CD1c-positive myeloid dendritic cell (primary cell): ENCODE results near the gene DNMT1.
A peak's percentile ranks its signal among the peaks of the same experiment; 100 is the strongest.

Experiments
- DNase-seq: peaks from one replicate; pipeline ENCODE4 v3.0.0-alpha.2; 2016; ENCODE audit errors: extremely low spot score

The DNMT1 gene

GRCh38 chr19:10113964-10114650 lies 80.6 kb downstream of the DNMT1 start:
- no peak for DNase-seq

GRCh38 chr19:10113592-10113963 lies 81.2 kb downstream of the DNMT1 start:
- no peak for DNase-seq

GRCh38 chr19:10112895-10113591 lies 81.7 kb downstream of the DNMT1 start:
- DNase-seq, result peak; percentile 37

- DNase-seq, result peak; percentile 90
Measured at GRCh38 chr19:10112037-10112761, 82.6 kb downstream of the DNMT1 start.

GRCh38 chr19:10111405-10111811 lies 83.3 kb downstream of the DNMT1 start, which contains the start of gene P2RY11:
TSS of gene P2RY11 (plus strand) at chr19:10111693. CDS start at chr19:10111722, 29 bp downstream.
- DNase-seq, result peak; percentile 87

- no peak for DNase-seq
Measured at GRCh38 chr19:10110972-10111317, 83.8 kb downstream of the DNMT1 start.

- DNase-seq, result no peak
Measured at GRCh38 chr19:10110076-10110971, 84.4 kb downstream of the DNMT1 start.

GRCh38 chr19:10109528-10109927 lies 85.2 kb downstream of the DNMT1 start:
- DNase-seq, result no peak

- no peak for DNase-seq
Measured at GRCh38 chr19:10107817-10108367, 86.9 kb downstream of the DNMT1 start.

GRCh38 chr19:10107254-10107653 lies 87.5 kb downstream of the DNMT1 start:
- no peak for DNase-seq

GRCh38 chr19:10106100-10106936 lies 88.4 kb downstream of the DNMT1 start, which contains the start of gene PPAN:
TSS of gene PPAN (plus strand) at chr19:10106362. CDS start at chr19:10106395, 33 bp downstream.
- peak; percentile 99 for DNase-seq

GRCh38 chr19:10105509-10106099 lies 89.1 kb downstream of the DNMT1 start:
- peak; percentile 74 for DNase-seq

GRCh38 chr19:10104665-10105508 lies 89.9 kb downstream of the DNMT1 start:
- peak; percentile 74 for DNase-seq

GRCh38 chr19:10104130-10104513 lies 90.6 kb downstream of the DNMT1 start:
- DNase-seq, result no peak

GRCh38 chr19:10102787-10103236 lies 91.9 kb downstream of the DNMT1 start:
- peak; percentile 76 for DNase-seq

- no peak for DNase-seq
Measured at GRCh38 chr19:10100163-10100785, 94.5 kb downstream of the DNMT1 start.

- no peak for DNase-seq
Measured at GRCh38 chr19:10096615-10096963, 98.2 kb downstream of the DNMT1 start.

- DNase-seq, result peak; percentile 98
Measured at GRCh38 chr19:10095948-10096614, 98.7 kb downstream of the DNMT1 start.
